ENCODE data around the gene SPEF2.

Gene SPEF2

DNA sequence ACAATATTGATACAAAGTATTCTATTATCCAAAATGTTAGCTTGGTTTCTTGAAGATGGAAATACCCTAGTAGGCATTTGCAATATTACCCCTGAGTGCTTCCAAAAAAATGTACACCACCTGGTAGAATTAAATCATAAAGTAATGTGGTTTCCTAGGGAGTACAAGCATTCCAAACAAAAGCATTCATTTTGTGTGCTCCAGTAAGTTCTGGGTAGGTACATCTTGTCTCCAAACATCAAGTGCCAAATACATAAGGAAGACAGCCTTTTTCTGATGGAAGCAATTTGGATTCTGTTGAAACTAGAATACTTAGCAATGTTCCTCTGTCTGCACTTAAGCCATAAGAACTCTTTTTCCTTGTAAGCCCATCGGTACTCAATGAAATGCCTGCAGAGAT, 165.9 kb downstream of the SPEF2 start:
- no peak for DNase-seq (ENCODE audit: low read depth)
- no peak for TF ChIP-seq POLR2A (IDR thresholded peaks at IDR 0.05; ENCODE audit: extremely low read depth, insufficient read length)
- TF ChIP-seq, protein P1, sequence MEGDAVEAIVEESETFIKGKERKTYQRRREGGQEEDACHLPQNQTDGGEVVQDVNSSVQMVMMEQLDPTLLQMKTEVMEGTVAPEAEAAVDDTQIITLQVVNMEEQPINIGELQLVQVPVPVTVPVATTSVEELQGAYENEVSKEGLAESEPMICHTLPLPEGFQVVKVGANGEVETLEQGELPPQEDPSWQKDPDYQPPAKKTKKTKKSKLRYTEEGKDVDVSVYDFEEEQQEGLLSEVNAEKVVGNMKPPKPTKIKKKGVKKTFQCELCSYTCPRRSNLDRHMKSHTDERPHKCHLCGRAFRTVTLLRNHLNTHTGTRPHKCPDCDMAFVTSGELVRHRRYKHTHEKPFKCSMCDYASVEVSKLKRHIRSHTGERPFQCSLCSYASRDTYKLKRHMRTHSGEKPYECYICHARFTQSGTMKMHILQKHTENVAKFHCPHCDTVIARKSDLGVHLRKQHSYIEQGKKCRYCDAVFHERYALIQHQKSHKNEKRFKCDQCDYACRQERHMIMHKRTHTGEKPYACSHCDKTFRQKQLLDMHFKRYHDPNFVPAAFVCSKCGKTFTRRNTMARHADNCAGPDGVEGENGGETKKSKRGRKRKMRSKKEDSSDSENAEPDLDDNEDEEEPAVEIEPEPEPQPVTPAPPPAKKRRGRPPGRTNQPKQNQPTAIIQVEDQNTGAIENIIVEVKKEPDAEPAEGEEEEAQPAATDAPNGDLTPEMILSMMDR (IDR thresholded peaks at IDR 0.05; ENCODE audit: low read depth, low read length), result no peak
- TF ChIP-seq, protein P2, sequence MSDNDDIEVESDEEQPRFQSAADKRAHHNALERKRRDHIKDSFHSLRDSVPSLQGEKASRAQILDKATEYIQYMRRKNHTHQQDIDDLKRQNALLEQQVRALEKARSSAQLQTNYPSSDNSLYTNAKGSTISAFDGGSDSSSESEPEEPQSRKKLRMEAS (IDR thresholded peaks at IDR 0.05; ENCODE audit: low read depth, low read length), result no peak
- TF ChIP-seq MYC (IDR thresholded peaks at IDR 0.05; ENCODE audit: low read depth, low read length), result no peak
- H3K4me3 ChIP-seq (ENCODE audit: low read depth, low read length), result no peak overlapping the region

DNA sequence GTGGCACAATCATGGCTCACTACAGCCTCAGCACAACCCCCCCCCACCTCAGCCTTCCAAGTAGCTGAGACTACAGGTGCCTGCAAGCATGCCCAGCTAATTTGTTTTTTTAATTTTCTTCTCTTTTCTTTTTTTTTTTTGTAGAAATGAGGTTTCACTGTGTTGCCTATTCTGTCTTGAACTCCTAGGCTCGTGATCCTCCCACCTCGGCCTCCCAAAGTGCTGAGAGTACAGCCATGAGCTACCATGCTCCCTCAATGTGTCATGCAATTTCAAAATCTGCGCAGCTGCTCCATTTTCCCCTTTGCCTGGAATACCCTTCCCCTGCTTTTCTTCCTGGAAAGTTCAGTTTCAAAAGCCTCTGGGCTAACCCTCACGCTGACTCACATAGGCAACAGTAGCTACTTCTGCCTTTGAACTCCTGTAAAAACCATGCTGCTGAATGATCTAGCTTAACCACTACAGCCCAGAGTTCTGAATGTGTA, 168.0 kb downstream of the SPEF2 start:
- no peak for DNase-seq (ENCODE audit: low read depth)
- H3K4me3 ChIP-seq (ENCODE audit: low read depth, low read length), result no peak overlapping the region
- TF ChIP-seq, protein P2 (IDR thresholded peaks at IDR 0.05; ENCODE audit: low read depth, low read length), result no peak
- TF ChIP-seq MYC (IDR thresholded peaks at IDR 0.05; ENCODE audit: low read depth, low read length) (no peak), POLR2A (IDR thresholded peaks at IDR 0.05; ENCODE audit: extremely low read depth, insufficient read length) (no peak)

DNA sequence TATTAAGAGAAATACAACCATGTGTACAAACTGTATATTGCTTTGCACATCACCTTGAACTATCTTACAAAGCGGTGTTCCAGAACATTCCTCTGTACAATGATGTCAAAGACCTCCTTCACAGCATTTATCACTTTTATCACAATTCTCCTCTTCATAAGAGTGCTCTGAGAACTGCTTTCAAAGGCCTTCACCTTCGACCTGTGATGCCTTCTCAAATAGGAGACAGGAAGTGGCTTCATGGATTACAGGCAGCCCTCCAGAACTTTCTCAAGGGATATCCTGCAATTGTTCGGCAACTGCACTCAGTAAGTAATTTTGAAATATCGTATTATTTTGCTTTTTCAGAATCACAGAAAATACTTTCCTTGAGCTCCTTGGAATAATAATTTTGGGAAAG, 171.1 kb downstream of the SPEF2 start:
- DNase-seq (ENCODE audit: low read depth), result no peak
- TF ChIP-seq POLR2A (IDR thresholded peaks at IDR 0.05; ENCODE audit: extremely low read depth, insufficient read length), result no peak
- TF ChIP-seq, protein P1 (IDR thresholded peaks at IDR 0.05; ENCODE audit: low read depth, low read length), result no peak
- TF ChIP-seq MYC (IDR thresholded peaks at IDR 0.05; ENCODE audit: low read depth, low read length), result no peak
- TF ChIP-seq, protein P2 (IDR thresholded peaks at IDR 0.05; ENCODE audit: low read depth, low read length), result no peak

DNA sequence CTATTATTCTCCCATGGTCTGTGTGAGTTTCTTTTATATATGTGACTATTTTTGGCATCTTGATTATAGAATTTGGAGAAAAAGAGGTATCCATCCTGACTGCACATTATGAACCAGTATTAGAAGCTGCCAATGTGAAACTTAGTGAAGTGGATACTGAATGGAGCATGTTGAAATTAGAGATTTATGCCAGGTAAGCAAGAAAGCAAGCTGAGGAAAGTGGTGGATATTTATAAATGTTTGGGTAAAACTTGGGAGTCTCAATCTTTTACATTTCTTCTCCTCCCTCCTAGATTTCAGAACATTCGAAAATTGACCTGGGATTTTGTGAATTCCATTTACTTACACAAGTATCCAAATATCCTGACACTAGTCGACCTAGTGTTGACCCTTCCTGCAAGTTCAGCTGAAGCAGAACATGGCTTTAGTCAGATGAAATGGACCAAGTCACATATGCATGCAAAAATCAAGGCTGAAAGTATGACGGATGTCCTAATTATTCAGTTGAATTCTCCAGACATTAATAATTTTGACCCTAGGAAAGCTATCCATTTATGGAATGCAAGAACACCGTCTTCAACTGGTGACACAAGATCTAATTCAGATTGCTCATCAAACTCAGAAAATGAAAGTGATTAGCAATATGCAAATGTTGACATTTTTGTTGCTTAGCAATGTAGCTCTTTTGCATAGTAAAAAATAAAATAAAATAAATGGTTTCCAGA, 172.2 kb downstream of the SPEF2 start:
- no peak for TF ChIP-seq MYC (IDR thresholded peaks at IDR 0.05; ENCODE audit: low read depth, low read length)
- TF ChIP-seq, protein P1 (IDR thresholded peaks at IDR 0.05; ENCODE audit: low read depth, low read length), result no peak
- no peak for TF ChIP-seq POLR2A (IDR thresholded peaks at IDR 0.05; ENCODE audit: extremely low read depth, insufficient read length)
- TF ChIP-seq, protein P2 (IDR thresholded peaks at IDR 0.05; ENCODE audit: low read depth, low read length), result no peak
- DNase-seq (ENCODE audit: low read depth), result no peak

More for the DNA sequence above, 171.1 kb downstream of the SPEF2 start:
- no peak overlapping the region for H3K4me3 ChIP-seq (ENCODE audit: low read depth, low read length)

DNA sequence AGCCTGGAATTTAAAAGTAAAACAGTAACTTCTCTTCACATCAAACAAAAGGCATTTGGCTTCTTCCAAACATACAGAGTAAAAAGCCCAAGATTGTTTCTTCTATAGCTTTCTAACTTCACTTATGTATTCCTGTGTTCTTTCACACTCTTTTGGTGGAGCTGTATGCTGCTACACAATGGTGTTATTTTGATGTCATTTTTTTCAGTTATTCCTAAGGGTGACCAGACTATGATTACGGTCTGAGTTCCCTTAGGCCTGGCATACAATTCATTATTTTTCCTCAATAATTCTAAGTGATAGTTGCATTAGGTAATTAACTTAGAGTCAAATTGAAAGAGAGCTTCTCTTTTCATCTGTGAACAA, 172.8 kb downstream of the SPEF2 start:
- no peak for DNase-seq (ENCODE audit: low read depth)
- no peak for TF ChIP-seq MYC (IDR thresholded peaks at IDR 0.05; ENCODE audit: low read depth, low read length)
- TF ChIP-seq, protein P2 (IDR thresholded peaks at IDR 0.05; ENCODE audit: low read depth, low read length), result no peak
- TF ChIP-seq, protein P1 (IDR thresholded peaks at IDR 0.05; ENCODE audit: low read depth, low read length), result no peak
- no peak for TF ChIP-seq POLR2A (IDR thresholded peaks at IDR 0.05; ENCODE audit: extremely low read depth, insufficient read length)
- no peak overlapping the region for H3K4me3 ChIP-seq (ENCODE audit: low read depth, low read length)

More for the DNA sequence above, 172.2 kb downstream of the SPEF2 start:
- H3K4me3 ChIP-seq (ENCODE audit: low read depth, low read length), result no peak overlapping the region

DNA sequence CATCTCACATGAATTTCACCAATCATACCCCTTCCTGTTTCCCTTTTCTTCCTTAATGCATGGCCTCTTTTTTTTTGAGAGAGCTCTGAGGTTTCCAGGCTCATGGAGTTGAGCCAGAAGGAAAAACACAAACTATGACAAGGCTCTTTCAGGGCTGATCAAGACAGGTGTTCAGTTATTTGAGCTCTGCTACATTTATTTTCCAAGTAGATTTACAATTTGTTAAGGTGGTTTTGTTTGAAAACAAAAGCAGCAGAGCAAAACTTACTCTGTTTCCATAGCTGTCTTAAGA, 176.6 kb downstream of the SPEF2 start:
- no peak overlapping the region for H3K4me3 ChIP-seq (ENCODE audit: low read depth, low read length)
- no peak for DNase-seq (ENCODE audit: low read depth)
- TF ChIP-seq MYC (IDR thresholded peaks at IDR 0.05; ENCODE audit: low read depth, low read length) (no peak), POLR2A (IDR thresholded peaks at IDR 0.05; ENCODE audit: extremely low read depth, insufficient read length) (no peak)
- TF ChIP-seq, protein P2 (IDR thresholded peaks at IDR 0.05; ENCODE audit: low read depth, low read length), result no peak
- TF ChIP-seq, protein P1 (IDR thresholded peaks at IDR 0.05; ENCODE audit: low read depth, low read length), result no peak

All from NB4 (cell line).